Activated gamma-delta T cell treated with anti-CD3 and anti-CD28 coated beads, Interleukin-2, amount 50 U/mL, for 16 hours (primary cell): ENCODE measurements around the gene POLR3K.
"Not testable (repeated sequence)": the region's sequence is repeated elsewhere in the genome, so short reads cannot be mapped to it uniquely, and the experiment has no call there.

Experiments
- DNase-seq: peaks from one replicate; pipeline ENCODE4 v3.0.0-alpha.2; 2020; ENCODE audit warnings: low read depth

Gene POLR3K

DNA sequence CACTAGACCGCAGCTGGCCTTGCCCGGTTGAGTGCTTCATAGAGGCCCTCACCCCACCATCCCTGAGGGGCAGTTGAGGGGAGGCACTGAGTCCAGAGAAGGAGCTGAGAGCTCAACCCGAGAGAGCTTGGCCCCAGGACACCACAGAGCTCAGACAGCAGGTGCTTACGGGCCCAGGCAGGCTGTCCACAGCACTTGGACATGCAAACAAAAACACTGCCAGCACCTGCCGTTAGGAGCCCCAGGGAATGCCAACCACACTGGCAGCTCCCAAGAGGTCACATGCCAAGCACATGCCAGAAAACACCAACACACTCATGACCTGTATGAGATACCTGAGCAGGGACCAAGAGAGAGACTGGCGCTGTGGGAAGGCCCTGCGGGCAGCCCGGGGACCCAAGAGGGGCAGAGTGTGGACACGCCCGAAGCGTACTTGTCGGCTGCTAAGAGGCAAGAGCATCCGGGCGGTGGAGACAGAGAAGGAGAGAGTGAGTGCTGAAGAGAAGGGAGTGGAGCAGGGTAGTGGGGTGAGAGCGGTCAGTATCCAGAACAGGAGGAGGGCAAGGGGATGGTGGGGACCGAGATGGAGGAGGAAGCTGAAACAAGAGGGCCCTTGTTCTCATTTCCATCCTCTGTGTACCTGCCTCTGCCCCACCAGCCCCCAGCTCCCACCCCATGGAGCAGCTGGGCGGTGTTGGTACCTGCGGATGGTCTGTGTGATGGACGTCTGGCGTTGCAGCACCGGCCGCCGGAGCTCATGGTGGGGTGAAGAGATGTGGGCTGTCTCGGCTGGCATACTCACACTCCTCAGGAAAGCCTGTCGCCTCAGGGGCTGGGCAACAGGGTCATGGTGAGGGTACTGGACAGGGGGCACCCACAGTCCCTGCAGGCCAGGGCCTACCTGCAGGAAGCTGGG, 10.8 kb upstream of the POLR3K start:
- no peak for DNase-seq

GRCh38 chr16:63466-63865, 10.1 kb upstream of the POLR3K start:
- DNase-seq = no peak

GRCh38 chr16:62968-63391, 9.6 kb upstream of the POLR3K start:
- no peak for DNase-seq

DNA sequence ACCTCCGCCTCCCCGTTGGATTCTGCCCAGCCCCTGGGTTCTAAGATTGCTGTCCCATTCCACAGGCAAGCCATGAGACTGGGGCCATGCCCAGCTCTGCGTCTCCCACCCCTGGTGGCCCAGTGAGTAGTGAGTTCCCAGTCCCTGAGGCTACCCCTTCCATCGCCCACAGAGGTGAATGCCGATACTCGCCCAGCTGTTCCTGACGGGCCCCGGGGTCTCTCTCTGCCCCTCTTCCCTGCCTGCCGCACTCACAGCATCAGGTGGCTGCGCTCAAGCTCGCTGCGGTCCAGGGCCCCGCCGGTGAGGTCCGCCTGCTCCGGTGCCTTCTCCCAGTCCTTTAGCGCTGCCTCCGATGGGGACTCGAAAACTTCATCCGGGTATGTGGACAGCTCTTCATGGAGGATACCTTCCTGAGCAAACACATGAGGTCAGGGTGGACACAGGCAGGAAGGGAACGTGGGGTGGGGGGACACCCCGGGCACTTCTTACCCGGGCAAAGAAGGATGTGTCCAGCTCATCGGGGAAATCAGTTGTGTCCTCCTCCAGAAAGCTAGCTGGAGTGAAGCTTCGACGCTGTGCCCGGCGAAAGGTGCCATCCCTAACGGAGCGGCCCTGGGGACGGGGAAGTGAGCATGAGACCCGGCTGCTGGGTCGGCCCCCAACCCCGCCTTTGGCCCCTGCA, 9.0 kb upstream of the POLR3K start:
- no peak for DNase-seq

DNA sequence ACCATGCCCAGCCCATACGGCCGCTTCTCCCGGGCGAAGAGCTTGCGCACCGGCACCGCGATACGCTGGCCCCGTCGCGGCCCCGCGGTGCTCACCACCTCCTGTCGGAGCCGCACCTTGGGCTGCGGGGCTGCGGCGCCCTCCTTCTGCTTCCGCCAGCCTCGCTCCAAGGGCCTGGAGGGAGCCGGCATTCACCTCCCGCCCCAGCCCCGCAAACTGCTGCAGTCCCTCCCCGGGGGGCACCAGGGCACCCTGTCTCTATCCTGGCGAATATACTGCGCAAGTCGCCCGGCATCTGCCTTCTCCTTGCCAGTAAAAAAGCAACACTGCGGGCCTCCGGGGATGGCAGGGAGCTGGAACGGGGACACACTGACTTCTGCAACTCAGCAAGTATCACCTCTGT, 8.5 kb upstream of the POLR3K start:
- DNase-seq = no peak

DNA sequence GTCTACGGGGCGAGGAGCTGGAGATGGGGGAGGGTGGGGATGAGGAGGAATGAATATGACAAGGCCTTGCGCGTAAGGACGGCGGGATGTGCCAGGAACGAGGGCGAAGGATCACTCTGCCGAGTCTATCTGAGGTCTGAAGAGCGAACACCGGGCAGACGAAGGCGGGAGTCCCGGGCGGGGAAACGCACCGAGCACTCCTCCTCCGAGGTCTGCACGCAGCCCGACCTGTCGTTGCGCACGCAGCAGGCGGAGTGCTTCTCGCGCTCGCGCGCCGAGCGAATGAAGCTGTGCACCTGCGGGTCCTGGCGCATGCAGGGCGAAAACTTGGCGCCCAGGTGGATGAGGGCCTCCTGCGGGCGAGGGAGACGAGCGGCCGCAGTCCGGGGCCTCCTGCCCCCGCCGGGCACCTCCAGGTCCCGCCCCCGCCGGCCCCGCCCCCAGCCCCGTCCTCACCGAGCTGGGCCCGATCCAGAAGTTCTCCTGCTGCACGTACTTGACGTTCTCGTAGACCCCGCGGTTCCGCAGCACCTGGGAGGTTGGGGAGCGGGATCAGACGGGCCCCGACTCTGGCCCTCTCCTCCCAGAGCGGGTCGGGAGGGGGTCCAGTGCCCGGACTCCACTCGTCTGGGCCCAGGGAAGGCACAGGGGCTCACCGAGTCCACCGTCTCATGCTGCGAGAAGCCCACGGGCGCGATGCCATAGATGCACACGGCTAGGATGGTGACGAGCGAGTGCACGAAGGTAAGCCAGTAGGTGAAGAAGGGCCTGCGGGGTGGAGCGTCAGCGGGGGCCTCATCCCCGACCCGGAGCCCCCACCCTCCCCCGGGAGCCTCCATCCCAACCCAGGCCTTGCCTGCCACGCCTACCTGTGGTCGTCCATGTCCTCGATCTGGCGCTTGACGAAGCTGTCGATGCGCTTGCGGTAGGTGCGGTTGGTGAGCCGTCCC, 7.8 kb upstream of the POLR3K start:
- DNase-seq = no peak

- no peak for DNase-seq
Observed at GRCh38 chr16:60166-60565, 6.8 kb upstream of the POLR3K start.

- DNase-seq = no peak
Observed at GRCh38 chr16:59440-60059, 6.1 kb upstream of the POLR3K start.

DNA sequence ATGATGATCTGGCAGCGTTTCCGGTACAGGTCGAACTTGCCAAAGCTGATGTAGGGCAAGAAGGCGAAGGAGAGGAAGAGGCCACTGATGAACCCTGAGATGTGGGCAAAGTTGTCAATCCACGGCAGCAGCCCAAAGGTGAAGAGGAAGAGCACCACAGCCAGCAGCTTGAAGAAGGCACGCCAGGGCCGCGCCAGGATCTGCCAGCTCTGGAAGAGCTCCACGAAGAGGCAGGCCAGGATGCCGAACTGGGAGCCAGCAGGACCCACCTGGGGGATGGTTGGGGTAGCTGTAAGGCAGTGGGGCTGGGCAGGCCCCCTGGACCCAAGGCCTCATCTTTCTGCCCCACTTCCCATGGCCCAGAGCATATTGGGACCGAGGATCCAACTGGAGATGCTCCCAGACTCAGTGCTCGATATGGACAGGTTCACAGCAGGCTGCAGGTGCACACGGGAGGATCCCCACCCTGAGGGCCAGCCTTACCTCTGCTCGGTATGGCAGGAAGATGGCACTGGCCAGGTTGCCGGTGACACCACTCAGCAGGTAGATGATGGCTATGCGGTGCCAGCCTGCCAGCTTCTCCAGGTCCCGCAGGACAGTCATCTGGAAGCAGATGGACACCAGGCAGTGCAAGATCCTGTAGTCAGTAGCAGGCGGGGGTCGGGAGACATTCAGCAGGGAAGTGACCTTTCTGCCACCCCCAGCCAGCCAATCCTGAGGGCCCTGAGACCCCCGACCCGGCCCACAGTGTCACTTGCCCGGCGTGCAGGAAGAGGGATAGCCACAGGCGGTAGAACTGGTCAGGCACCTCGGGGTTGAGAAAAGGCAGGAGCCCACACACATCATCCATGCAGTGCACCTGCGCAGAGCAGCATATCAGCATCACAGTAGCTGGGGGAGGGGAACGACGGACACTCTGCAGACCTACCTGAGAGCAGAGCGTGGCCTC, 5.4 kb upstream of the POLR3K start:
- no peak for DNase-seq

GRCh38 chr16:57711-58110, 4.3 kb upstream of the POLR3K start:
- no peak for DNase-seq

GRCh38 chr16:56231-56927, 3.0 kb upstream of the POLR3K start:
- DNase-seq = no peak

DNA sequence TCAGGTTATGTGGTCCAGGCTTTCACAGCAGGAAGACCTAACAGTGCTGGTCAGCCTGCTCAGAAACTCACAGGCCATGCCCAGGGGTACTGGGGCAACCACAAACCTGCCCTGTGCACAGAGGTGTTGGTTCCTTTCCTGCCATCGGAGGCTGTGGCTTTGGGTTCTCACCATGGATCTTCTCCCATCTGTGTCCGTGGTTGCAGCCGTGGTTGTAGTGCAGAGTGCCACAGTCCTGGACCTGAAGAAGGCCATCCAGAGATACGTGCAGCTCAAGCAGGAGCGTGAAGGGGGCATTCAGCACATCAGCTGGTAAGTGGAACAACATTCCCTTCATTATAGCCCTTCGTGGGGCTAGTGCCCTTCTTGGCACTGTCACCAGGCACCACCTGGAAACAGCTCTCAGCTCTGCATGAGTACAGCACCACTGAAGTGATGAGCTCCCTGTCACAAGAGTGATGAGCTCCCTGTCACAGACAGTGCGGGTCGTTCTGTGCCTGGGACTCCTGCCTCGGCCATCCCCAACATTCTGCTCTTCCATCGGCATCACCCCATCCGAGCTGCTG, 2.2 kb upstream of the POLR3K start:
- DNase-seq = no peak

DNA sequence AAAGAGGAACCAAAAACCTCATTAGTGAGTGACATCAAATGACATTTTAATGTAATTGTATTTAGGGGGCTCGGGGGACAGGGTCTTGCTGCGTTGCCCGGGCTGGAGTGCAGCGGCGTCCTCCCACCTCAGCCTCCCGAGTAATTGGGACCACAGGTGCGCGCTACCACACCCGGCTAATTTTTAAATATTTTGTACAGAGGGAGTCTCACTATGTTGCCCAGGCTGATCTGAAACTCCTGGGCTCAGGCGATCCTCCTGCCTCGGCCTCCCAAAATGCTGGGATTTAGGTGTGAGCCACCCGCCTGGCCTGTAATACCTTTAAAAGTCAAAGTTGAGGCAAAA, 801 bp upstream of the POLR3K start:
- no peak for DNase-seq

- DNase-seq = no peak
Observed at GRCh38 chr16:50769-51591, 2.4 kb downstream of the POLR3K start.

- DNase-seq = no peak
Observed at GRCh38 chr16:47234-47633, 6.2 kb downstream of the POLR3K start.

DNA sequence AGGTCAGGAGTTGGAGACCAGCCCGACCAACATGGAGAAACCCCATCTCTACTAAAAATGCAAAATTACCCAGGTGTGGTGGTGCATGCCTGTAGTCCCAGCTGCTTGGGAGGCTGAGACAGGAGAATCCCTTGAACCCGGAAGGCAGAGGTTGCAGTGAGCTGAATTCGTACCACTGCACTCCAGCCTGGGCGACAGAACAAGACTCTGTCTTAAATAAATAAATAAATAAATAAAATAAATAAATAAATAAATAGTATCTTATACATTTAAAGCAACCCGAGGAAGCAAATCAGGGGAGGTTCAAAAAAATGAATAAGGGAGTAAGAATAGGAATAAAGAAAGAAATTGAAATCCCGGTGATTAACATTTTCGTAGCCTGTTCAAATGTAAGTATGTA, 6.9 kb downstream of the POLR3K start:
- DNase-seq = not testable (repeated sequence)

GRCh38 chr16:45454-45853, 8.0 kb downstream of the POLR3K start:
- no peak for DNase-seq

GRCh38 chr16:44655-45054, 8.8 kb downstream of the POLR3K start:
- no peak for DNase-seq

DNA sequence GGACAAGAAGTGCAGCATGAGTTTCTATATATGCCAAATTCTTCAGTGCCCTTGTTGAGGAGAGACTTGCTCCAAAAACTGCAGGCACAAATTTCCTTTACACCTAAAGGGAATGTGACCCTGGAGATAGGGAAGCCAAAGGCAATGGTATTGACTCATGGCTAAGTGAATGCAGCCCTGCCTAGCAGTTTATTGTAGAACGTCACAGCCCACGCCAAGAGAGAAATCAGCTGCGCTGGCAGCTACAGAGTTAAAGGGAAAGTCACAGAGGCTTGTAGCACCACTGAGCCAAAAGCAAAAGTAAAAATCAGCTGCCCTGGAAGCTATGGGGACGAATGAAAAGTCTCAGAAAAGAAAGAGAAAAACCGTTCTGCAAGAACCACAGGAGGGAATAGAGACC, 10.1 kb downstream of the POLR3K start:
- no peak for DNase-seq
